Keratinocyte (primary cell): Measurements from ENCODE around the gene AKAP6. TPM values are rescaled to one million over a fixed set of nuclear protein-coding genes. Genes with fewer than 3 reads are reported as not detected.

Experiments
- DNase-seq: peaks from one replicate; pipeline ENCODE4 v3.0.0-alpha.2; 2011; ENCODE audit warnings: low read depth, missing footprints, low spot score
- FAIRE-seq: peaks from 2 replicates; lab custom pipeline; 2011; peaks lifted over from hg19 to GRCh38; lab: Jason Lieb, UNC
- H2AFZ ChIP-seq: 2 replicates; pipeline ENCODE4 v1.6.0; 2012; ENCODE audit warnings: low read length, control low read depth, inconsistent platforms; ENCODE audit not compliant: control insufficient read depth
- H3K27ac ChIP-seq: 2 replicates; pipeline ENCODE4 v1.5.1; 2011; ENCODE audit warnings: low read length; ENCODE audit not compliant: control insufficient read depth, insufficient read depth
- H3K27me3 ChIP-seq: 3 replicates; pipeline ENCODE4 v1.6.0; 2011; ENCODE audit warnings: low read length; ENCODE audit not compliant: control insufficient read depth, insufficient read depth; ENCODE audit errors: extremely low read depth
- H3K36me3 ChIP-seq, 2 experiments: 2 replicates in 1 of 2; 3 replicates in 1 of 2; pipeline ENCODE4 v1.5.1; 2011; ENCODE audit warnings: low read length in 2 of 2, mild to moderate bottlenecking in 1 of 2; ENCODE audit not compliant: control insufficient read depth in 2 of 2, insufficient read depth in 2 of 2; ENCODE audit errors: extremely low read depth in 1 of 2
- H3K4me1 ChIP-seq: 3 replicates; pipeline ENCODE4 v1.5.1; 2011; ENCODE audit warnings: low read length; ENCODE audit not compliant: control insufficient read depth, insufficient read depth; ENCODE audit errors: extremely low read depth
- H3K4me2 ChIP-seq: 3 replicates; pipeline ENCODE4 v1.6.0; 2011; ENCODE audit warnings: low read depth, low read length; ENCODE audit not compliant: control insufficient read depth, insufficient read depth; ENCODE audit errors: extremely low read depth
- H3K4me3 ChIP-seq, 3 experiments: fragments of 200-600 bp in 1 of 3; sonication (generic) in 1 of 3; 2 replicates in 2 of 3; 3 replicates in 1 of 3; pipeline ENCODE4 v1.5.1; 2011 to 2016; ENCODE audit warnings: low read length in 3 of 3, mild to moderate bottlenecking in 3 of 3, control low read depth in 2 of 3, inconsistent platforms in 1 of 3, low read depth in 1 of 3, mixed read lengths in 1 of 3, mixed run types in 1 of 3, moderate library complexity in 1 of 3; ENCODE audit not compliant: control insufficient read depth in 2 of 3, insufficient read depth in 2 of 3; ENCODE audit errors: extremely low read depth in 1 of 3
- H3K79me2 ChIP-seq: 2 replicates; pipeline ENCODE4 v1.6.0; 2012; ENCODE audit warnings: low read length; ENCODE audit not compliant: control insufficient read depth, insufficient read depth
- H3K9ac ChIP-seq: 3 replicates; pipeline ENCODE4 v1.6.0; 2011; ENCODE audit warnings: low read length; ENCODE audit not compliant: control insufficient read depth, insufficient read depth; ENCODE audit errors: extremely low read depth
- H3K9me1 ChIP-seq: 3 replicates; pipeline ENCODE4 v1.6.0; 2011; ENCODE audit warnings: low read length; ENCODE audit not compliant: control insufficient read depth, insufficient read depth; ENCODE audit errors: extremely low read depth
- H3K9me3 ChIP-seq: 2 replicates; pipeline ENCODE4 v1.5.1; 2012; ENCODE audit warnings: low read depth, low read length; ENCODE audit not compliant: control insufficient read depth
- H4K20me1 ChIP-seq: 3 replicates; pipeline ENCODE4 v1.6.0; 2011; ENCODE audit warnings: low read length; ENCODE audit not compliant: control insufficient read depth, insufficient read depth; ENCODE audit errors: extremely low read depth
- CTCF ChIP-seq, 3 experiments: IDR thresholded peaks in 1 of 3; conservative IDR thresholded peaks in 1 of 3; optimal IDR thresholded peaks in 1 of 3; 2 replicates in 2 of 3; 3 replicates in 1 of 3; pipeline versions ENCODE3 to v1.5.1; 2011; ENCODE audit warnings: low read length in 3 of 3, mild to moderate bottlenecking in 3 of 3, moderate library complexity in 2 of 3, control low read depth in 1 of 3, inconsistent platforms in 1 of 3; ENCODE audit not compliant: insufficient read depth in 2 of 3; ENCODE audit errors: extremely low read depth in 1 of 3
- EZH2 ChIP-seq: IDR thresholded peaks from one replicate; pipeline ENCODE4 v1.6.1; 2012; ENCODE audit warnings: inconsistent platforms, mild to moderate bottlenecking, low read length, moderate library complexity
- dilution Hi-C: fragments of 300-500 bp; cut with MboI; formaldehyde crosslinking; loops from one replicate; pipeline ENCODE4 v1.7.0; 2020; ENCODE audit warnings: low sequenced_read_pairs; ENCODE audit not compliant: extremely low pct_ligation_motif_present
- polyA plus RNA-seq, 5 experiments: library from polyadenylated mRNA; depleted of rRNA in 3 of 5; stranded (reverse) in 3 of 5; stranded (forward) in 1 of 5; unstranded in 1 of 5; fragments of >200 nt; gene quantifications; 1 replicate in 1 of 5; 2 replicates in 3 of 5; 3 replicates in 1 of 5; pipeline versions ENCODE4 v1.2.1 to v1.2.3, GENCODE V29; 2011 to 2012; ENCODE audit warnings: missing spikeins in 2 of 5, low read depth in 1 of 5, low replicate concordance in 1 of 5

The AKAP6 gene
- polyA plus RNA-seq, 1 donor (not counting 4 experiments of a cell fraction or from before 2014, with no cell fraction given): 2.0 TPM

- H3K4me3 ChIP-seq: no peak overlapping the region
- H3K9ac ChIP-seq: no peak overlapping the region
- H3K36me3 ChIP-seq: no peaks in the 10 kb centered on the region
- no peaks in the 10 kb centered on the region for H4K20me1 ChIP-seq
- no peak overlapping the region for H3K4me2 ChIP-seq
- peaks cover 19% of the 10 kb centered on the region for H3K4me1 ChIP-seq
- no peak overlapping the region for H3K27ac ChIP-seq
- H3K9me1 ChIP-seq: peaks cover 2% of the 10 kb centered on the region
- no peaks in the 10 kb centered on the region for H3K9me3 ChIP-seq
- no peaks in the 10 kb centered on the region for H3K27me3 ChIP-seq
- H2AFZ ChIP-seq: no peak overlapping the region
- FAIRE-seq (no peak), DNase-seq (no peak)
- no peaks in the 10 kb centered on the region for H3K79me2 ChIP-seq
- dilution Hi-C loops: no loop called here
- TF ChIP-seq EZH2: no peak
- TF ChIP-seq CTCF (optimal IDR thresholded peaks at IDR 0.05 in 1 of 3, IDR thresholded peaks at IDR 0.05 in 1 of 3, conservative IDR thresholded peaks at IDR 0.05 in 1 of 3; ENCODE audit: extremely low read depth in 1 of 3, insufficient read depth in 2 of 3, low read length in 3 of 3): no peak
These were observed 90.3 kb downstream of the AKAP6 start for GRCh38 chr14:32419429-32419828.

- FAIRE-seq (no peak), DNase-seq (no peak)
- H3K36me3 ChIP-seq: no peaks in the 10 kb centered on the region
- H3K9ac ChIP-seq: no peak overlapping the region
- TF ChIP-seq CTCF (optimal IDR thresholded peaks at IDR 0.05 in 1 of 3, IDR thresholded peaks at IDR 0.05 in 1 of 3, conservative IDR thresholded peaks at IDR 0.05 in 1 of 3; ENCODE audit: extremely low read depth in 1 of 3, insufficient read depth in 2 of 3, low read length in 3 of 3) (no peak), EZH2 (no peak)
- H3K27me3 ChIP-seq: no peaks in the 10 kb centered on the region
- H2AFZ ChIP-seq: no peak overlapping the region
- no peak overlapping the region for H3K4me2 ChIP-seq
- no peaks in the 10 kb centered on the region for H3K9me3 ChIP-seq
- dilution Hi-C loops: no loop called here
- no peaks in the 10 kb centered on the region for H4K20me1 ChIP-seq
- peaks cover 2% of the 10 kb centered on the region for H3K9me1 ChIP-seq
- H3K27ac ChIP-seq: no peak overlapping the region
- no peaks in the 10 kb centered on the region for H3K79me2 ChIP-seq
- H3K4me1 ChIP-seq: peaks cover 13% of the 10 kb centered on the region
- no peak overlapping the region for H3K4me3 ChIP-seq
These were observed 92.7 kb downstream of the AKAP6 start for GRCh38 chr14:32421781-32422180.
